ENCODE results near the gene ITSN2.
A peak's percentile ranks its signal among the peaks of the same experiment; 100 is the strongest.

Gene ITSN2

DNA sequence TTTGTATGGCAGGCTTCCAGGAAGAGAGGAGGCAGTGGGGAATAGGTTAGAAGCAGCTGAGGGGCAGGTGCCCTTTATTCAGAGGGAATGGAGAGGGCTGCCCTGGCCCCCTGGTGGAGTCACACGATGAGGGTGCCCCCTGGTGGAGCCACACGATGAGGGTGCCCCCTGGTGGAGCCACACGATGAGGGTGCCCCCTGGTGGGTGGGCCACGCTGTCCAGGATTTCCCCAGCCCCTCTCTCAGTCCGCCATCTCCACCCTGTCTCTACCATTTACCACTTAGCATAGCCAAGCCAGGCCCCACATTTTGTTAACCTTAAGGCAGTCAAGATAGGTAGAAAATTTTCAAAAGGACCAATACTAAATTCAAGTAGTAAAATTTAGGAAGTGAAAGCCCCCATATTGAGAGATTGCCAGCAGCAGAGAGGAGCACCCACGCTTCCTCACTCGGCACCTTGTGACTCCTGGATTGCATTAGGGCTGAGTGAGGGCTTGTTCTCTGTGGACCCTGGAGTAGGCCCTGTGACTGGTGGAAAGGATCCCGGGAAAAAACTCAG, 195.8 kb downstream of the ITSN2 start:
- peak; percentile 85 for FAIRE-seq
- peak; percentile 43 for DNase-seq (ENCODE audit: insufficient read length, low spot score)
- no peak for TF ChIP-seq POLR2A (IDR thresholded peaks at IDR 0.05; ENCODE audit: low read depth, low read length)
- no peak for TF ChIP-seq POU2F2 (IDR thresholded peaks at IDR 0.05; ENCODE audit: low read depth, low read length)
- TF ChIP-seq POLR2AphosphoS5 (IDR thresholded peaks at IDR 0.05; ENCODE audit: low read depth, low read length), result no peak
- no peak for TF ChIP-seq TAF1 (IDR thresholded peaks at IDR 0.05; ENCODE audit: low read depth, low read length)
- TF ChIP-seq SPI1 (IDR thresholded peaks at IDR 0.05; ENCODE audit: low read depth, low read length), result peak; percentile 93
- TF ChIP-seq PAX5 (IDR thresholded peaks at IDR 0.05; ENCODE audit: insufficient read depth, low read length, severe bottlenecking), result no peak

GRCh38 chr2:24163601-24164000, 196.7 kb downstream of the ITSN2 start:
- TF ChIP-seq PAX5 (IDR thresholded peaks at IDR 0.05; ENCODE audit: insufficient read depth, low read length, severe bottlenecking), result no peak
- TF ChIP-seq POU2F2 (IDR thresholded peaks at IDR 0.05; ENCODE audit: low read depth, low read length), result no peak
- FAIRE-seq (no peak), DNase-seq (ENCODE audit: insufficient read length, low spot score) (no peak)

DNA sequence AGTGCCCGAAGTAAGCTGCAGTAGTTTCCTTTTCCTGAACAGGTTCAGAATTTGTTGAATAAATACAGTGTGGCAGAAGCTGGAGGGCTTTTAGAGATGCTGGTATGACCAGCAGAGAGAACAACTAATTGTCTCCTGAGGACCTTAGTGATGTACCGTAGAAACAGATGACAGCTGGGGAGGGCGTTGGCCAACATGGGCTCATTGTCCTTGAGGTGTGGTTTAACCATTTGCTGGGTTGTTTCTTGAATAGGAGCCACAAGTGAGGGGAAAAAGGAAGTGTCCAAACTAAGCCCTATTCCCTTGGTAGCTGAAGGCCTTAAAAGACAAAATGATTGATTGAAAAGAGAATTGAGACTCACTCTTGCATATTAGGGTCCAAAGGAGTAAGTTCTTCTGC, 197.2 kb downstream of the ITSN2 start:
- FAIRE-seq, result peak; percentile 9
- TF ChIP-seq POU2F2 (IDR thresholded peaks at IDR 0.05; ENCODE audit: low read depth, low read length), result no peak
- no peak for TF ChIP-seq TAF1 (IDR thresholded peaks at IDR 0.05; ENCODE audit: low read depth, low read length)
- TF ChIP-seq POLR2AphosphoS5 (IDR thresholded peaks at IDR 0.05; ENCODE audit: low read depth, low read length), result no peak
- TF ChIP-seq POLR2A (IDR thresholded peaks at IDR 0.05; ENCODE audit: low read depth, low read length), result no peak
- no peak for TF ChIP-seq PAX5 (IDR thresholded peaks at IDR 0.05; ENCODE audit: insufficient read depth, low read length, severe bottlenecking)
- no peak for TF ChIP-seq SPI1 (IDR thresholded peaks at IDR 0.05; ENCODE audit: low read depth, low read length)
- DNase-seq (ENCODE audit: insufficient read length, low spot score), result no peak

DNA sequence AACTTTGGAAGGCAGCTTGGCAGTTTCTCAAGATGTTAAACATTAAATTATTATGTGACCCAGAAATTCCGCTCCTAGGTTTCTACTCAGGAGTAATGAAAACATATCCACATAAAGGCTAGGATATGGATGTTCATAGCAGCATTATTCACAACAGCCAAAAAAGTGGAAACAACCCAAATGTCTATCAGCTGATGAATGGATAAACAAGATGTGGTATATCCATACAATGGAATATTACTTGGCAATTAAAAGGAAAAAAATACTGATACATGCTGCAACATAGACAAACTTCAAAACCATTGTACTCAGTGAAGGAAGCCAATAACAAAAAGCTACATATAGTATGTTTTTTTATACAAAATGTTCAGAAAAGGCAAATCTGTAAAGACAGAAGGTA, 197.8 kb downstream of the ITSN2 start:
- FAIRE-seq, result no peak
- DNase-seq (ENCODE audit: insufficient read length, low spot score), result no peak
- TF ChIP-seq TAF1 (IDR thresholded peaks at IDR 0.05; ENCODE audit: low read depth, low read length) (no peak), PAX5 (IDR thresholded peaks at IDR 0.05; ENCODE audit: insufficient read depth, low read length, severe bottlenecking) (no peak), POU2F2 (IDR thresholded peaks at IDR 0.05; ENCODE audit: low read depth, low read length) (no peak), SPI1 (IDR thresholded peaks at IDR 0.05; ENCODE audit: low read depth, low read length) (no peak), POLR2AphosphoS5 (IDR thresholded peaks at IDR 0.05; ENCODE audit: low read depth, low read length) (no peak), POLR2A (IDR thresholded peaks at IDR 0.05; ENCODE audit: low read depth, low read length) (no peak)

DNA sequence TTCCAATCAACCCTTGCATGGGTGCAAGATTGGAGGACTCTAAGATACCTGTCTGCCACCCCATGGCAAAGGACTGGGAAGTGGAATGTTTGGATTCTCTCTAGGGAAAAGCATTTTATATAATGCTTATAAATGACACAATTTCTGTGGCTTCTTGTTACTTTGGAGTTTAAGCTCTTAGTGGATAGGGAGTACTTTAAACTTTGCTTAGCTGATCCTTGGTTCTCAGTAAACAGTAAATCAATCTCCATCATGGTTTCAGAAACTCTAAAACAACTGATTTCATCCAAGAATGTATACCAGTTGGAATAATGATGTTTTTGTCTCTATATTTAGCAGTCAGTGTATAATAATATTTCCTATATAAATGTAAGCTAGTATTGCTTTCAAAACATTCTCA, 199.6 kb downstream of the ITSN2 start:
- FAIRE-seq, result no peak

DNA sequence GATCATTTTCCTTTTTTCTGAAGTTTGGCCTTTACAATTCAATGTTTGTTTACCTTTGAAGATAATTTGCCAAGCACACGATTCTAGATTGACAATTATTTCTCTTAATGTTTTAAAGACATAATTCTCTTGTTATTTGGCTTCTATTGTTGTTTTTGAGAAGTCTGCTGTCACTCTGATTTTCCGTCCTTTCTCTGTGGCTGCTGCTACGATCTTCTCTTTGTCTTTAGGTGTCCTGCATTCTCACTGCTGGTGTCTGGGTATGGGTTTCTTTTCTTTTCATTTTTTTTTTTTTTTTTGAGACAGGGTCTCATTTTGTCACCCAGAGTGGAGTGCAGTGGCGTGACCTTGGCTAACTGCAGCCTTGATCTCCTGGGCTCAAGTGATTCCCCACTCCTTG, 200.6 kb downstream of the ITSN2 start:
- TF ChIP-seq PAX5 (IDR thresholded peaks at IDR 0.05; ENCODE audit: insufficient read depth, low read length, severe bottlenecking) (no peak), POLR2AphosphoS5 (IDR thresholded peaks at IDR 0.05; ENCODE audit: low read depth, low read length) (no peak), POLR2A (IDR thresholded peaks at IDR 0.05; ENCODE audit: low read depth, low read length) (no peak), POU2F2 (IDR thresholded peaks at IDR 0.05; ENCODE audit: low read depth, low read length) (no peak), SPI1 (IDR thresholded peaks at IDR 0.05; ENCODE audit: low read depth, low read length) (no peak), TAF1 (IDR thresholded peaks at IDR 0.05; ENCODE audit: low read depth, low read length) (no peak)
- DNase-seq (ENCODE audit: insufficient read length, low spot score), result no peak
- no peak for FAIRE-seq

More for the DNA sequence above, 199.6 kb downstream of the ITSN2 start:
- no peak for TF ChIP-seq POU2F2 (IDR thresholded peaks at IDR 0.05; ENCODE audit: low read depth, low read length)
- TF ChIP-seq SPI1 (IDR thresholded peaks at IDR 0.05; ENCODE audit: low read depth, low read length), result no peak
- no peak for TF ChIP-seq POLR2AphosphoS5 (IDR thresholded peaks at IDR 0.05; ENCODE audit: low read depth, low read length)
- TF ChIP-seq POLR2A (IDR thresholded peaks at IDR 0.05; ENCODE audit: low read depth, low read length), result no peak
- TF ChIP-seq TAF1 (IDR thresholded peaks at IDR 0.05; ENCODE audit: low read depth, low read length), result no peak
- no peak for TF ChIP-seq PAX5 (IDR thresholded peaks at IDR 0.05; ENCODE audit: insufficient read depth, low read length, severe bottlenecking)
- DNase-seq (ENCODE audit: insufficient read length, low spot score), result no peak

DNA sequence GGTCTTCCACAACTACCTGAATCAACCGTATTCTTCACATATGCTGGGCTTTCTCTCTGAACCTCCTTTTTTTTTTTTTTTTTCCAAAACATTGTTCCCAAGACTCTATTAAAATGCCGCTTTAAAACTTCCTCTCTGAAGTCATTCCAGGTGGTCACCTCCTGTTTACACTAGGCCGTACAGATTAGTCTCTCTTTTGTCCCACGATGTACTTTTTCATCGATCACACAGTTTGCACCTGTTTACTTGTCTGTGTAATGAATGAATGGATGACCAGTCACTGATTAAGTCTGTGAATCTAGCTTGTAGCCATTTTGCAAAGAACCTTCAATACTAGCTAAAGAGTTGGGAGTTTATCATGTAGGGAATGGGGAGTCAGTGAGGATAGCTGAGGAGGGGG, 202.2 kb downstream of the ITSN2 start:
- FAIRE-seq (no peak), DNase-seq (ENCODE audit: insufficient read length, low spot score) (no peak)
- TF ChIP-seq POU2F2 (IDR thresholded peaks at IDR 0.05; ENCODE audit: low read depth, low read length), result no peak
- no peak for TF ChIP-seq POLR2A (IDR thresholded peaks at IDR 0.05; ENCODE audit: low read depth, low read length)
- no peak for TF ChIP-seq SPI1 (IDR thresholded peaks at IDR 0.05; ENCODE audit: low read depth, low read length)
- TF ChIP-seq POLR2AphosphoS5 (IDR thresholded peaks at IDR 0.05; ENCODE audit: low read depth, low read length), result no peak

- no peak for FAIRE-seq
- TF ChIP-seq POLR2A (IDR thresholded peaks at IDR 0.05; ENCODE audit: low read depth, low read length), result no peak
- TF ChIP-seq POLR2AphosphoS5 (IDR thresholded peaks at IDR 0.05; ENCODE audit: low read depth, low read length), result no peak
- TF ChIP-seq PAX5 (IDR thresholded peaks at IDR 0.05; ENCODE audit: insufficient read depth, low read length, severe bottlenecking), result no peak
- no peak for TF ChIP-seq TAF1 (IDR thresholded peaks at IDR 0.05; ENCODE audit: low read depth, low read length)
- TF ChIP-seq POU2F2 (IDR thresholded peaks at IDR 0.05; ENCODE audit: low read depth, low read length), result no peak
- TF ChIP-seq SPI1 (IDR thresholded peaks at IDR 0.05; ENCODE audit: low read depth, low read length), result no peak
- DNase-seq (ENCODE audit: insufficient read length, low spot score), result no peak
These were observed 206.9 kb downstream of the ITSN2 start for GRCh38 chr2:24153478-24153877.
